GM19452 (cell line): ENCODE results near the gene ZNF334.

ENCODE experiments used
- ATAC-seq: cut with Tn5 transposase; IDR thresholded peaks from one replicate; pipeline ENCODE4 v1.9.1; 2021; ENCODE audit not compliant: unreplicated experiment

The ZNF334 gene

GRCh38 chr20:46546298-46546697 is 32.9 kb upstream of the ZNF334 start:
- no peak for ATAC-seq

DNA sequence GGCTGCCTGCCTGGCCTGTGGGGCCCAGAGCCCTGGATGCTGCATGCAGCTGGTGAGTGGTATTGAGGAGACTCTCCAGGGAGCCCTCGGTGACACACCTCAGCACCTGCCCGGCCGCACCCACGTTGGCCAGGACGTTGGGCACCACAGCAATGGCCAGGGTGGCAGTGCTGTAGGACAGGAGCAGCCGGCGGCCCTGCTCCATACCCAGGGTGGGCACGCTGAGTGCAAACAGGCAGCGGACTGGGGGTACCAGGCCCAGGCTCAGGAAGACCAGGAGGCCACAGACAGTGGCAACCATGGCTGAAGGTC is 32.4 kb upstream of the ZNF334 start:
- no peak for ATAC-seq

DNA sequence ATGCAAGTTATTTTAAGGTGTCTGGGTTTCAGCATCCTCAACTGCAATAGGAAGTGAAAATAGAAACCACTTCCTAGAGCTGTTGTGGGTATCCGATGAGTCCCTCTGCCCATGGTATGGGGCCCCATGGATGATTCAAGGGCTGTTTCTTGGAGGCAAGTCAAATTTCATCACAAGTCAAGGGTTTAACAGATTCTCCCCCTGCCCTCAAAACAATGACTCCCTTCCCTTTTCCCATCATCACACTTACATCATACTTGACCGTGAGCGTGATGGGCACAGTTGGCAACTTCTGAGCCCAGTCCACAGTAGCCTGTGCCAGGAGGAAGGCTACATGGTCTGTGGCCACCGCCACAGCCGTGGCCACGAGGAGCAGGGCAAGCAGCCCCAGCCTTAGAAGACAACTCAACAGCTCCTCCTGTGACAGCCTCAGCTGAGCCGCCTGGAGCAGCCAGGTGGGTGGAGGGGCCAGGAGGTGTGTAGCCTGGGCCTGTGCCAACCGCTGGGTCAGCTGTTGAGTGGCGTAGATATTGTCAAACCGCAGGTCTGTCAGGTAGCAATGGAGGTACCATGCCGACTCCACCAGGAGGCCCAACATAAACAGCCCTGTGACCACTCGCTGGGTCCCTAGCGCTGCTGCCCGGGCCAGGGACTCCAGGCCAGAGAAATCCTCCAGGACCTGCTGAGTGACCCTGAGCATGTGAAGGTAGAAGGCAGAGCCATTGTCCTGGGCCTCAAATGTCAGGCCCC is 31.9 kb upstream of the ZNF334 start:
- no peak for ATAC-seq

DNA sequence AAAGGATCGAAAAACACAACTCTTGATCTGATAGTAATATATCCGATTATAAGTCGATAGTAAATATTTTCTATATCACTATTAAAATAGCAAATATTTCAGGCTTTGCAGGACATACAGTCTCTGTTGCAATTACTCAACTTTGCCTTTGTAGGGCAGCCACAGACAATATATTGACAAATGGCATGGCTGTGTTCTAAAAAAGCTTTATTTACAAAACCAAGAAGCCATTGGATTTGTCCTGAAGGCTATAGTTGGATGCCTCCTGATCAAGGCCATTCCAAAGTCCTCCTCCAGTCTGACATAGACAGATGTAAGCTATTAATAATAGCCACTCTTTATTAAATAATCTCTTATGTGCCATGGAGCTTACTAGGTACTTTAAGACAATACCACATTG is 31.2 kb upstream of the ZNF334 start:
- no peak for ATAC-seq

DNA sequence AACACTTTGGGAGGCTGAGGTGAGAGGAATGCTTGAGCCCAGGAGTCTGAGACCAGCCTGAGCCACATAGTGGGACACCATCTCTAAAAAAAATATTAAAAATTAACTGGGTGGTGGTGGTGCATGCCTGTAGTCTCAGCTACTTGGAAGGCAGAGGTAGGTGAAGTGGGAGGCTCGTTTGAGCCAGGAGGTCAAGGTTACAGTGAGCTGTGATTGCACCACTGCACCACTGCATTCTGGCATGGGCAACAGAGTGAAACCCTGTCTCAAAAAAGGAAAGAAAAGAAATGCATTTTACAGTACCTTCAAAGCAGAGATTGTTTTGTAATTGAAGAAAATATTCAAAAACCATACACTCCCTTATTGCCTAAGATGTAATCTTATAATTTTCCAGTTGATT is 30.6 kb upstream of the ZNF334 start:
- ATAC-seq, result no peak

DNA sequence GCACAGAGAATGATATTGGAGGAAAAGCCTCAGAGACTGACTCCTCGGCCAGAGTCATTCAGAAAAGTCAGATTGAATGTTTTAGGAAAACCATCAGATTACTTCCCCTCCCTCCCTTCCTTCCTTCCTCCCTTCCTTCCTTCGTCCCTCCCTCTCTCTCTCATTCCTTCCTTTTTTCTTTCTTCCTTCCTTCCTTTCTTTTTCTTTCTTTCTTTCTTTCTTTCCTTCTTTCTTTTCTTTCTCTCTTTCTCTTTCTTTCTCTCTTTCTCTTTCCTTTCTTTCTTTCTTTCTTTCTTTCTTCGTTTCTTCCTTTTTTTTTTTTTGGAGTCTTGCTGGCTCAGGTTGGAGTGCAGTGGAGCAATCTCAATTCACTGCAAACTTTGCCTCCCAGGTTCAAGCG is 29.7 kb upstream of the ZNF334 start:
- no peak for ATAC-seq

GRCh38 chr20:46541229-46541935 is 28.0 kb upstream of the ZNF334 start:
- ATAC-seq, result no peak

DNA sequence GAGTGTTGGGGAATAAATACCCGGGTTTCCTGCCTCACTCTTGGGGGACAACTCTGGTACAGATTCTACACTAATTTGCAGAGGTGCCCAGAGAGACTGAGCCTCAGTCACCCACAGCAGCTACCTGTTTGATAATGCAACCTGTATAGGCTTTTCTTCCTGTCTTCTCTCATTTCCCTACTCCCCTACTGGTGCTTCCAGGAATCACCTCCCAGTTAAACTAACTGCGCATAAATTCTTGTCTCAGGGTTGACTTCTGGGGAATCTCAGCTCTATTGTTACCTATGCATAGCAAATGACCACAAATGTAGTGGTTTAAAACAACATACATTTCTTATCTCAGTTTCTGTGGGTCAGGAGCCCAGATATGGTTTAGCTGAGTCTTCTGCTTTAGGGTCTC is 25.8 kb upstream of the ZNF334 start:
- ATAC-seq, result no peak

GRCh38 chr20:46530640-46531039 is 17.3 kb upstream of the ZNF334 start:
- no peak for ATAC-seq

- ATAC-seq, result no peak
These were observed 10.5 kb upstream of the ZNF334 start for GRCh38 chr20:46523696-46524328.

DNA sequence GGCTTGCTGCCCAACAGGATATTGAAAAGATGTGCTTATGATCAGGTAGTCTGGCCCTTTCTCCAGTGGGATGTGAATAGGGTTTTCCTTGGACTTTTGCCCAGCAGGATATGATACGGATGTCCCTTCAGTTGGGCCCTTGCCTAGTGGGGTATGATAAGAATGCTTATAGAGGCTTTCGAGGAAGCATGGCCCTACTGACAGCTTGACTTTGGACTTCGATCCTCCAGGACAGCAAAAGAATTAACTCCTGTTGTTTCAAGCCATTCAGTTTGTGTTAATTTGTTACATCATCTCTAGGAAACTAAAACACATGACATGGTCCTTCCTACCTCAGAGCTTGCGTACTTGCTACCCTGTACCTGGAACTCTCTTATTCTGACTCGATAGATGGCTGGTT is 9.7 kb upstream of the ZNF334 start:
- ATAC-seq, result no peak

DNA sequence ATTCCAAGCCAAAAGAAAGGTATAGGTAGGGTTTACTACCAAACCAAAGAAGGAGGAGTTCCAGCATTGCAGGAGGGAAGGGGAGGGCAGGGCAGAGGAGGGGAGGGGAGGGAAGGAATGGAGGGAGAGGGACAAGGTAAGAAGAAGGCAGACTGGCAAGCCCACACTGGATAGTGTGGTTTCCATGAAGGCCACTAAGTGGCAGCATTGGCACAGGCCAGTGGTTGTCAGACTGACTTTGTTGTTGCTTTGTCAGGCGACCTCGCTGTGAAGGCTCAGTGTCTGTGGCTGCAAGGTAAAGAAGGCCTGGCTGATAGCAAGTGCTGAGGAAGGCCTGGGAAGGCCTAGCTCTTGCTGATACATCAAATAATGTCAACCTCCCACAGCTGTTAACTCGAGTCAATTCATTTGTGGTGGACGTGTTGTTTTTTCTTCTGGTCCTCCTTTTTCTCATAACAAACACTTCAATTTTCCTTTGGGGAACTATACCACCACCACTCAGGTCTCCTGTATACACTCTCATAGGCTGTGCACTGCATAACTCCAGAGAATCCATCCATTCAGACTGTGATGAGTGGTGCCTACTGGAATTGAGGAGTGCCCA is 7.7 kb upstream of the ZNF334 start:
- ATAC-seq, result no peak

- ATAC-seq, result no peak
These were observed 7.2 kb upstream of the ZNF334 start for GRCh38 chr20:46520540-46520939.

DNA sequence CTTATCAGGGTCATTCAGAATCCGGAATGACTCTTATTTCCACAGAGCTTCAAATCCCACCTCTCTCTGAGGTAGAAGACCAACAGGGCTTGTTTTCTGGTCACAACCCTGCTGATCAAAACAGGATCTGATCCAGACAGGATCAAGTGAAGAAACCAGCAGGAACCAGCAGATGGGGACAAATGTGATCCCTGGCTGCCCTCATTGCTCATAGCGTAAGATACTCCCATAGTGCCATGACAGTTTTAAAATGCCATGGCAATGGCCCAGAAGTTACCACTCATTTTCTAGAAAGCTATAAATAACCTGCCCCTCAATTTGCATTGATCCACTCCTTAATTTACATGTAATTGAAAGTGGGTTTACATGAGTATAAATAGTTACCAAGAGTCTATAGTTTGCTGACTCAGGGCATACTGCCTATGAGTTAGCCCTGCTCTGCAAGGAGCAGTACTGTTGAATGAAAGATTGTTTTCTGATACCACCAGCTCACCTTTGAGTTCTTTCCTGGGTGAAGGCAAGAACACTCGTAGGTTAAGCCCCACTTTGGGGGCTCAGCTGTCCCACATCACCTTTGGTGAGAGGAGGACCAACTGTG is 6.2 kb upstream of the ZNF334 start:
- ATAC-seq, result no peak

GRCh38 chr20:46509523-46509922 is 3.8 kb downstream of the ZNF334 start:
- ATAC-seq, result no peak

GRCh38 chr20:46507760-46508407 is 5.5 kb downstream of the ZNF334 start:
- ATAC-seq, result no peak

DNA sequence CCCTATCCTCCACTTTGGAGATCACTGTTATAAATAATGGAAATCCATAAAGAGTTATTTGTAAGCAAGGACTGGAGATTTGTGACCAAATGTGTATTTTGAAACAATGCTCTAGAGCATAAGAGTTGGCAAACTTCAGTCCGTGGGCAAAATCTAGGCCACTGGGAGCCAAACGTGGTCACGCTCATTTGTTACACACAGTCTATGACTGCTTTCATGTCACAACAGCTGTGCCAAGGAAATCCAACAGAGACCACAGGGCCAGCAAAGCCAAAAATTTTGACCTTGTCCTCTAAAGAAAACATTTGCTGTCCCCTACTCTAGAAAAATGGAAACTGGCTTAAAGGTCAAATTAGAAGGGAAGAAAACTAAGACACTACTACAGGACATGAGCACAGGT is 7.9 kb downstream of the ZNF334 start:
- no peak for ATAC-seq

DNA sequence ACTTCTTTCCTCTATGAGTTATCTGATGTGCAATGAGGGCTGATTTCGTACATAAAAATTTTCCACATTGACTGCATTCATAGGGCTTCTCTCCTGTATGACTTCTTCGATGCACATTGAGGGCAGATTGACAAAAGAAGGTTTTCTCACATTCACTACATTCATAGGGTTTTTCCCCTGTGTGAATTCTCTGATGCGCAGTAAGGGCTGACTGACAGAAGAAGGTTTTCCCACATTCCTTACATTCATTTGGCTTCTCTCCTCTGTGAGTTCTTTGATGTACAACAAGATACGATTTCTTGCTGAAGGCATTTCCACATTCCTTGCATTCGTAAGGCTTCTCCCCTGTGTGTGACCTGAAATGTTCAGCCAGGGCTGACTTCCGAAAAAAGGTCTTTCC is 11.4 kb downstream of the ZNF334 start:
- ATAC-seq, result no peak

GRCh38 chr20:46501337-46501942 is 11.9 kb downstream of the ZNF334 start:
- no peak for ATAC-seq

- no peak for ATAC-seq
These were observed 19.3 kb downstream of the ZNF334 start for GRCh38 chr20:46494077-46494476.

- ATAC-seq, result no peak
These were observed 22.0 kb downstream of the ZNF334 start for GRCh38 chr20:46491354-46491753.
